Measurements from ENCODE around the gene KIF23.
"Not testable (repeated sequence)": the region's sequence is repeated elsewhere in the genome, so short reads cannot be mapped to it uniquely, and the experiment has no call there.

KIF23 gene

GRCh38 chr15:69413822-69414700 lies at the start of gene KIF23:
KIF23 (plus strand) TSS chr15:69414349; CDS start chr15:69414466, 117 bp downstream.
- no peak for DNase-seq

GRCh38 chr15:69367236-69367635 lies 46.9 kb upstream of the KIF23 start:
- no peak for DNase-seq

- DNase-seq: no peak
These were observed 44.5 kb upstream of the KIF23 start for GRCh38 chr15:69369631-69370030.

GRCh38 chr15:69373406-69373805 lies 40.7 kb upstream of the KIF23 start:
- no peak for DNase-seq

DNA sequence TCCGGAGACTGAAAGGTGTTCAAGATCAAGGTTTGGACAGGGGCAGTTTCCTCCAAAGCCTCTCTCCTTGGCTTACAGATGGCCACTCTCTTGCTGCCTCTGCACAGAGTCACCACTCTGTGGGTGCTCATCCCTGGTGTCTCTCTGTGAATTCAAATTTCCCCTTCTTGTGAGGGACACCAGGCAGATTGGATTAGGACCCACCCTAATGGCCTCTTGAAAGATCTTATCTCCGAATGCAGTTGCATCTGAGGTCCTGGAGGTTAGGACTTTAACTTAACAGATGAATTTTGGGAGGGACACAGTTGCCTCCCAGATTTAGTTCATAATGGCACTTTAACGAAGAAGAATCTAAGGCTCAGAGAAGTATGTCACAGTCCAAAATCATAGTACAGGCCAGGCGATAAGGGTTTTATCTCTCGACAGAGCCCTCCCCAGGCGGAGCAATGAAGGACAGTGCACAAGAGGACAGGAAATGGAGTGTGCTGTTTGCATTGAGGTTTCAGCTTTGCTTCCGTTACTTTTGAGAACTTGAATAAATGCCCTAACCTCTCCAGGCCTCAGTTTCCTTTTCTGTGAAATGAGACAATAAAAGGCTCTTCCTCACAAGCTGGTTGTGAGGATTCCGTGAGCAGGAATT lies 38.9 kb upstream of the KIF23 start:
- no peak for DNase-seq

- no peak for DNase-seq
These were observed 36.8 kb upstream of the KIF23 start for GRCh38 chr15:69377216-69377970.

DNA sequence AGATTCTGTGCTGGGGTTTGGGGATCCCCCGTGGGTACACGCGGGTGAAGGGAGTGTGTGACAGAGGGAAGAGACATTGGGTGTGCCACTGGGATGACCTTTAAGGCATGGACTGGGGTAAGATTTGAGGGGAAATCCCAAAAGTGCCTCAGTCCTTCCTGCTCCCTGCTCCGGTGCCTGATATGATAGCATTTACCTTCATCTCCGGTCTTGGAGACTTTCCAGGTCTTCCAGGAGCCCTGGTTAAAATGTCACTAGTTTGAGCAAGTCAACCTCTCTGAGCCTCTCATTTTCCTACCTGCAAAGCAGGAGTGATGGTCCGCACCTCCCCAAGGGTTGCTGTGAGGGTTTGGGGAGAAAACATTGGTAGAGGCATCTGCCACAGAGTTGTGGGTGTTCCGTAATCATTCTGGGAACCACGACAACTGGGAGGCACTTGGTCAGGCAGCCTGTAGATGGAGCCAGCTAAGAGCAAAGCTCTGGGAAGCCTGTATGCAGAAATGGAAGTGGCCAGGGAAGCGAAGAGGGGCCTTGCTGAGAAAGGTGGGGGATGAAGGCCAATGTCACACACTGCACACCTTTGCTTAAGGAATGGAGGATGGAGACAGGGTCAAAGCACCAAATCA lies 33.9 kb upstream of the KIF23 start:
- DNase-seq: no peak

DNA sequence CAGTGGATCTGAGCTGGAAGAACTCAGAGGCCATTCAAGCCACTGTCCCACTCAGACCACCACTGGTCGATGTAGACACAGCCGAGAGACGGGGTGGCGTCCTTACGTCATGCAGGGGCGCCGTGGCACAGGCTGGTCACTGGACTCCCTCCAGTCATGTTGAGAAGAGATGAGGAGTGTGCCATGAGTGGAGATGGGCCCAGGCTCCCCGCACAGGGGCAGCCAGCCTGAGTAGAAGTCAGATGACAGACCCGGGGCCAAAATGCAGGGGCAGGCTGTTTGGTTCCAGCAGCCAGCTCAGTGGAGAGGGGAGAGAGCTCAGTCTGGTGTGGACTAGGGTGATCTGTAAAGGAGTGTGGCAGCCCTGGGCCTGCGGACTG lies 33.4 kb upstream of the KIF23 start:
- no peak for DNase-seq

- not testable (repeated sequence) for DNase-seq
These were observed 32.0 kb upstream of the KIF23 start for GRCh38 chr15:69382176-69382575.

GRCh38 chr15:69384066-69384465 lies 30.1 kb upstream of the KIF23 start:
- not testable (repeated sequence) for DNase-seq

- no peak for DNase-seq
These were observed 29.2 kb upstream of the KIF23 start for GRCh38 chr15:69384626-69385598.

DNA sequence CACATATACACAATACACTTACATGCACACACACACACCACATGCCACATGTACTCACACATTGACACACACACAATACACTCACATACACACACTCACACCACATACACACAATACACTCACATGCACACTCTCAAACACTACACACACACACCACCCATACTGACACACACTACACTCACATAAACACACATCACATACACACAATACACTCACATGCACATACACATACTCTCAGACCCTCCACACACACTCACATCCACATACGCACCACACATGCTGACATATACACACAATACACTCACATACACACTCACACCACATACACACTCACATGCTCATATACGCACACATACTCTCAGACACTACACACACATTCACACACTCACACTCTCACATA lies 28.3 kb upstream of the KIF23 start:
- DNase-seq: no peak

- DNase-seq: no peak
These were observed 27.9 kb upstream of the KIF23 start for GRCh38 chr15:69386284-69386683.

- DNase-seq: no peak
These were observed 25.9 kb upstream of the KIF23 start for GRCh38 chr15:69388260-69388705.

DNA sequence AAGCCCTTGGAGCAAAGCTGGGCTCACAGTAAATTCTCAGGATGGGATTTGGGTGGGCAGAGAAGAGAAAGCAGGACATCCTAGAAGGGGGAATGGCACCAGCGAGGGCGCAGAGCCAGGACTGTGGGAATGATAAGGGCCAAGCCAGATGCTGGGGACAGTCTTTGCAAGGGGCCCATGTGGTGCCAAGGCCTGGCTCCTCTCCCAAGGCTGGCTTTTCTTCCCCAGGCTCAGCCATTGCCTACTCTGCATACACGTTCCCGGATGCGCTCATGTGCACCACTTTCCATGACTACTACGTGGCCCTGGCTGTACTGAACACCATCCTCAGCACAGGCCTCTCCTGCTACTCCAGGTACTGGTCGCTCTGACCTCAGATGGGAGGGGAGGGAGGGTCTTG lies 24.7 kb upstream of the KIF23 start:
- no peak for DNase-seq

GRCh38 chr15:69390575-69390974 lies 23.6 kb upstream of the KIF23 start:
- DNase-seq: no peak

DNA sequence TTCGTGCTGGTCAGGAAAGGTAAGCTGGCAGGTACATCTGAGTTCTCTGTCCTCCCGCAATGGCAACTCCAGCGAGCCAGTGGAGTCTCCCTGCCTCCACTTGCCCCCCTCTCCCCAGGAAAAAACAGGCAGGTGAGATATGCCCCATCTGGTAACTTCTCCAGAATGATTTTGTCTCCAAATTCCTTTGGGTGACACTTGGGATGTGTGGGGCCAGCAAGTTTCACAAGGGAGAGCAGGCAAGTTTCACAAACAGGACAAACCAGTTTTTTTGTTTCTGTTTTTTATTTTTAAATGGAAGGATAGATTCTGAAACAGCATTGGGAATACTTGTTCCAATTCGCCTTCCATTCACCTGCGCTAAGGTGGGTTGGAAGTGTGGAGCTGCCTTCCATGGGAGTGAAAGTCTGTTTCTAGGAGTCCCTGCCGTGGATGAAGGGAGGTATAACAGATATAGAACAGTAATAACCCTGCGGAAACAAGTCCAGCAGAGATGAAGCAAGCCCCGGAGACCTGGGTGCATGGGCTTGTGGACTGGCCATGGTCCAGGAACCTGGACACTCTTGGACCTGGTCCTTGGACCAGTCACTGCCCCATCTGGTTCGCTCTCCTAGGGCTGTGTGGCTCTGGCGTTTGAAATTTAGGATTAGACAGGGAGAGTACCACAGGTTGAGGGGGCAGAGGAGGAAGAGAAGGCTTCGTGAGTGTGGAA lies 22.9 kb upstream of the KIF23 start:
- no peak for DNase-seq

DNA sequence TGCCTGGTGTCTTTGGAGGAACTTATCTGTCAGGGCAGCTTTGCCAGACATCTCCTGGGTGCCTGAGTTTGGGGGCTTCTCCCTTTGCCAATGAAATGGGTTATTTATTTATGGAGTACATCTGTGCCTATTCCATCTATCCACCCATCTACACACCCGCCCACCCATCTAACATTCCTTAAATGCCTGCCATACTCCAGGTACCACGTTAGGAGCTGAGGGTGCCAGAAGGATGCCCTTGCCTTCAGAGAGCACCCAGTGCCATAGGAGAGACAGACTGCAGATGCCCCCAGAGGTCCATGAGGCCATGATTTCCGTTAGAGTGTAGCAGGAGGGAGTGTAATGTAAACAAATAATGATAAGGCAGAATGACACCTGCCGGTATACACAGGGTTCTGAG lies 21.8 kb upstream of the KIF23 start:
- DNase-seq: no peak

DNA sequence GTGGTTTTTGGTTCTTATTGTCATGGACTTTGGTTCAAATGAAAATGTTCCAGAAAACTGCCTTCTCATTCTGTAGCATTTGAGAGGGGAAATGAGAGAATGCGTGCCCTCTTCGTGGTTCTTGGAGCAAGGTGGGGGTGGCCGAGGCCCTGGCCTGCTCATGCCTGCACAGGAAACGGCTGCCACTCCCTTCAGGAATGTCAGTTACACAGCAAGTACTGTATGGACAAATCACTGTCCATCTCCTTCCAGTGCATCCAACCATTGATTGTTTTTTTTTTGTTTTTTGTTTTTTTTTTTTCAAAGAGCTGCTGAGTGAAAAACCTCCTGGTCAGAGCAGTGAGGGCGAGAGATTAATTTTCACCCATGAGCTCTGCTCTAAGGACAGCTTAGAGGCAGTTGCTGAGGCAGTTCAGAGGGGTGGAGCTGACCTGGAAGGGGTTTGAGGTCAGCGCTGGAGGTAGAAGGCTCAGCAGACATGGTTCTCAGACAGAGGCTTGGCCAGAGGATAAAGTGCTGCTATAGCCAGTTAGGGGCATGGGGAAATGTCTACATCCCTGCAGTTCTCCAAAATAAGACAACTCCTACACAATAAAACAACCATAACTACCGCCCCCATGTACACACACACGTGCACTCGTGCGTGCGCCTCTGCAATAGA lies 20.2 kb upstream of the KIF23 start:
- DNase-seq: no peak

GRCh38 chr15:69394556-69395282 lies 19.4 kb upstream of the KIF23 start:
- no peak for DNase-seq
